BLaER1 (cell line): ENCODE data around the gene LSAMP.

ENCODE experiments used
- H3K27ac ChIP-seq: shearing (Covaris generic); formaldehyde crosslinking; 2 replicates; pipeline ENCODE4 v1.8.1; 2022
- H3K27me3 ChIP-seq: shearing (Covaris generic); formaldehyde crosslinking; 2 replicates; pipeline ENCODE4 v1.8.1; 2022
- H3K36me3 ChIP-seq: shearing (Covaris generic); formaldehyde crosslinking; 2 replicates; pipeline ENCODE4 v1.8.1; 2022
- H3K4me1 ChIP-seq: shearing (Covaris generic); formaldehyde crosslinking; 2 replicates; pipeline ENCODE4 v1.8.1; 2022
- H3K4me2 ChIP-seq: shearing (Covaris generic); formaldehyde crosslinking; 2 replicates; pipeline ENCODE4 v1.8.1; 2022
- H3K4me3 ChIP-seq: shearing (Covaris generic); formaldehyde crosslinking; 2 replicates; pipeline ENCODE4 v1.8.1; 2022
- H3K9ac ChIP-seq: shearing (Covaris generic); formaldehyde crosslinking; 2 replicates; pipeline ENCODE4 v1.8.1; 2022
- H3K9me3 ChIP-seq: shearing (Covaris generic); formaldehyde crosslinking; 2 replicates; pipeline ENCODE4 v1.8.1; 2022
- H4K20me1 ChIP-seq: shearing (Covaris generic); formaldehyde crosslinking; 2 replicates; pipeline ENCODE4 v1.8.1; 2022
- Cebpa-rat ChIP-seq: shearing (Covaris generic); IDR thresholded peaks from 2 replicates; pipeline ENCODE4 v1.8.1; 2022

Gene LSAMP

GRCh38 chr3:116256843-116257485 is 188.3 kb downstream of the LSAMP start:
- no peak overlapping the region for H3K9ac ChIP-seq
- H3K4me3 ChIP-seq = no peak overlapping the region
- H3K9me3 ChIP-seq = no peaks in the 10 kb centered on the region
- H3K27me3 ChIP-seq = no peaks in the 10 kb centered on the region
- H3K4me2 ChIP-seq = no peak overlapping the region
- H3K4me1 ChIP-seq = no peaks in the 10 kb centered on the region
- H4K20me1 ChIP-seq = no peaks in the 10 kb centered on the region
- no peak overlapping the region for H3K27ac ChIP-seq
- TF ChIP-seq Cebpa-rat = no peak
- H3K36me3 ChIP-seq = no peaks in the 10 kb centered on the region

DNA sequence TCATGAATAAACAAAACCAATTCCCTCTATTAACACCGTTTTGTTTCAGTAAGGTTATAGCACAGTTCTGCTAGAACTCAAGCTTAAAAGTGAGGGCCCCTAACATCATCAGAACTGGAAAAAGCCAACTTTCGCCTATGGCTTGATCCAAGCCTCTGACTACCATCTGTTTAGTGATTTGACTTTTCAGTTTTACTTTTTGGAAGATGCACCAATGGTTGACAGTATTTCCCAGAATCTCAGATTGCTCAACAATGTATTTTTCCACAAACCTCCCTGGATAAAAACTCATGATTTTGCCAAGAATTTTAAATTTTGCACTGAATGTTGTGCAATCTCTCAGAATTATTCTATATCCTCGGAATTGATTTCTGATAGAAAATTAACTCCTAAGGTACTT is 190.7 kb downstream of the LSAMP start:
- no peak overlapping the region for H3K4me2 ChIP-seq
- no peaks in the 10 kb centered on the region for H3K9me3 ChIP-seq
- no peak; the same call in 1 of the 2 replicates for TF ChIP-seq Cebpa-rat
- H4K20me1 ChIP-seq = no peaks in the 10 kb centered on the region
- H3K36me3 ChIP-seq = no peaks in the 10 kb centered on the region
- no peak overlapping the region for H3K27ac ChIP-seq
- no peak overlapping the region for H3K9ac ChIP-seq
- no peak overlapping the region for H3K4me3 ChIP-seq
- H3K27me3 ChIP-seq = no peaks in the 10 kb centered on the region
- no peaks in the 10 kb centered on the region for H3K4me1 ChIP-seq

DNA sequence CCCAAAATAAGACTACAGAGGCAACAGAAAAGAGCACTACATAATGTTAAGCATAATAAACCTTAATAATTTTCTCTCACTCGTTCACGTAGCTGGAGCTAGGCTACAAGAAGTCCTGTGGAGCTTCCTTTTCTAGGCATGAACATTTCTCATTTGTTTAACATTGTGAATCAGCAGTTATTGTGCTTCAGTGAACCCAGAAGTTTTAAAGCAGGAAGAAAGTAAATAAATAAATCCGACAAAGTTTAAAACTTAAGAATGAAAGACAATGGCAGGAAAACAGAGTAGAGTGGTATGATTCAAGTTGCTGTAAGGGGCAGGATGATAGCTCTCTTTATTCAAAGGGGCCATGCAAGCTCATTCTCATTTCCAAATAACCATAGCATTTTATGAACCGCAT is 191.8 kb downstream of the LSAMP start:
- Histone ChIP-seq H3K9me3 (no peaks in the 10 kb centered on the region), H3K4me1 (no peaks in the 10 kb centered on the region), H3K36me3 (no peaks in the 10 kb centered on the region), H4K20me1 (no peaks in the 10 kb centered on the region), H3K4me2 (no peak overlapping the region), H3K27me3 (no peaks in the 10 kb centered on the region), H3K4me3 (no peak overlapping the region), H3K27ac (no peak overlapping the region), H3K9ac (no peak overlapping the region)
- TF ChIP-seq Cebpa-rat = no peak

GRCh38 chr3:116247605-116248004 is 197.7 kb downstream of the LSAMP start:
- no peak overlapping the region for H3K27ac ChIP-seq
- H3K36me3 ChIP-seq = no peaks in the 10 kb centered on the region
- H3K9me3 ChIP-seq = no peaks in the 10 kb centered on the region
- H3K9ac ChIP-seq = no peak overlapping the region
- no peaks in the 10 kb centered on the region for H4K20me1 ChIP-seq
- TF ChIP-seq Cebpa-rat = no peak
- H3K4me3 ChIP-seq = no peak overlapping the region
- no peak overlapping the region for H3K4me2 ChIP-seq
- H3K4me1 ChIP-seq = no peaks in the 10 kb centered on the region
- H3K27me3 ChIP-seq = no peaks in the 10 kb centered on the region

GRCh38 chr3:116246406-116246980 is 198.8 kb downstream of the LSAMP start:
- no peak overlapping the region for H3K9ac ChIP-seq
- no peaks in the 10 kb centered on the region for H3K36me3 ChIP-seq
- H4K20me1 ChIP-seq = no peaks in the 10 kb centered on the region
- no peak for TF ChIP-seq Cebpa-rat
- H3K4me1 ChIP-seq = no peaks in the 10 kb centered on the region
- no peaks in the 10 kb centered on the region for H3K27me3 ChIP-seq
- H3K4me3 ChIP-seq = no peak overlapping the region
- H3K9me3 ChIP-seq = no peaks in the 10 kb centered on the region
- H3K27ac ChIP-seq = no peak overlapping the region
- H3K4me2 ChIP-seq = no peak overlapping the region

- no peaks in the 10 kb centered on the region for H3K9me3 ChIP-seq
- no peak for TF ChIP-seq Cebpa-rat
- no peaks in the 10 kb centered on the region for H3K4me1 ChIP-seq
- no peak overlapping the region for H3K4me2 ChIP-seq
- H3K27ac ChIP-seq = no peak overlapping the region
- no peaks in the 10 kb centered on the region for H3K27me3 ChIP-seq
- H3K4me3 ChIP-seq = no peak overlapping the region
- no peak overlapping the region for H3K9ac ChIP-seq
- H4K20me1 ChIP-seq = no peaks in the 10 kb centered on the region
- H3K36me3 ChIP-seq = no peaks in the 10 kb centered on the region
These were observed 202.5 kb downstream of the LSAMP start for GRCh38 chr3:116242825-116243224.

GRCh38 chr3:116241677-116242076 is 203.6 kb downstream of the LSAMP start:
- H3K27ac ChIP-seq = no peak overlapping the region
- H4K20me1 ChIP-seq = no peaks in the 10 kb centered on the region
- no peak for TF ChIP-seq Cebpa-rat
- H3K4me2 ChIP-seq = no peak overlapping the region
- H3K36me3 ChIP-seq = no peaks in the 10 kb centered on the region
- no peaks in the 10 kb centered on the region for H3K27me3 ChIP-seq
- H3K4me3 ChIP-seq = no peak overlapping the region
- no peaks in the 10 kb centered on the region for H3K4me1 ChIP-seq
- no peaks in the 10 kb centered on the region for H3K9me3 ChIP-seq
- no peak overlapping the region for H3K9ac ChIP-seq

DNA sequence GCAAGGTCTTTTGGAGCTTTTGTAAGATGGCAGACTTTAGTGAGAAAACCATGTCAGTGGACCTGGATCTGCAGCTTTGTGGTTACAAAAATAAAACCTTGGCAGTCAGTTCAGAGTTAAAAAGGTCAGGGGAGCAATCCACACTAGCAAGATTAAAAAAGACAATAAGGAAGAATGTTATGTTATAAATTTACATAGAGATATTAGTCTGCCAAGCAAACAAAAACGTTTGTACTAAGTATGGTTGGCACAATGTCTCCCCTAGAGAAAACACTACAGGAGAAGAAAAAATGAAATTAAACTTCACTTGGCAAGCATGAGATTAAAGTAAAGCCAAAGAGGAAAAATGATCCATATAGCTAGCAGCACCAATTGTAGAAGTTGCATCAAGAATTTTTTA is 205.0 kb downstream of the LSAMP start:
- Histone ChIP-seq H3K27ac (no peak overlapping the region), H3K4me2 (no peak overlapping the region)

GRCh38 chr3:116238846-116239565 is 206.3 kb downstream of the LSAMP start:
- no peak overlapping the region for H3K4me2 ChIP-seq
- no peaks in the 10 kb centered on the region for H3K36me3 ChIP-seq
- no peaks in the 10 kb centered on the region for H3K27me3 ChIP-seq
- H3K9ac ChIP-seq = no peak overlapping the region
- no peaks in the 10 kb centered on the region for H4K20me1 ChIP-seq
- H3K27ac ChIP-seq = no peak overlapping the region
- no peaks in the 10 kb centered on the region for H3K9me3 ChIP-seq
- H3K4me3 ChIP-seq = no peak overlapping the region
- H3K4me1 ChIP-seq = no peaks in the 10 kb centered on the region
- no peak for TF ChIP-seq Cebpa-rat

More for the DNA sequence above, 205.0 kb downstream of the LSAMP start:
- H3K9ac ChIP-seq = no peak overlapping the region
- no peaks in the 10 kb centered on the region for H3K4me1 ChIP-seq
- no peaks in the 10 kb centered on the region for H4K20me1 ChIP-seq
- H3K27me3 ChIP-seq = no peaks in the 10 kb centered on the region
- no peak for TF ChIP-seq Cebpa-rat
- H3K4me3 ChIP-seq = no peak overlapping the region
- H3K9me3 ChIP-seq = no peaks in the 10 kb centered on the region
- no peaks in the 10 kb centered on the region for H3K36me3 ChIP-seq

- no peak for TF ChIP-seq Cebpa-rat
- no peak overlapping the region for H3K27ac ChIP-seq
- no peaks in the 10 kb centered on the region for H4K20me1 ChIP-seq
- peaks cover 6% of the 10 kb centered on the region; the same call in 1 of the 2 replicates for H3K4me1 ChIP-seq
- H3K36me3 ChIP-seq = no peaks in the 10 kb centered on the region
- H3K4me2 ChIP-seq = no peak overlapping the region
- no peaks in the 10 kb centered on the region for H3K9me3 ChIP-seq
- H3K27me3 ChIP-seq = no peaks in the 10 kb centered on the region
- no peak overlapping the region for H3K4me3 ChIP-seq
- H3K9ac ChIP-seq = no peak overlapping the region
These were observed 211.5 kb downstream of the LSAMP start for GRCh38 chr3:116233711-116234357.
